HG03039 (cell line): ENCODE results near the gene TDRD9.
A peak's percentile ranks its signal among the peaks of the same experiment; 100 is the strongest.
"Not testable (repeated sequence)": the region's sequence is repeated elsewhere in the genome, so short reads cannot be mapped to it uniquely, and the experiment has no call there.

Experiments used
- ATAC-seq: cut with Tn5 transposase; IDR thresholded peaks from one replicate; pipeline ENCODE4 v1.9.1; 2021; ENCODE audit warnings: mild to moderate bottlenecking, moderate library complexity; ENCODE audit not compliant: unreplicated experiment

TDRD9 gene

GRCh38 chr14:103920981-103921854 is 7.0 kb upstream of the TDRD9 start:
- ATAC-seq: peak; percentile 97

GRCh38 chr14:103921855-103922200 is 6.4 kb upstream of the TDRD9 start:
- not testable (repeated sequence) for ATAC-seq

GRCh38 chr14:103923863-103924262 is 4.4 kb upstream of the TDRD9 start:
- ATAC-seq: no peak

GRCh38 chr14:103925316-103925715 is 2.9 kb upstream of the TDRD9 start:
- ATAC-seq: no peak

- ATAC-seq: no peak
Measured at GRCh38 chr14:103927566-103927965, 690 bp upstream of the TDRD9 start.

GRCh38 chr14:103930051-103930604 is 1.9 kb downstream of the TDRD9 start:
- no peak for ATAC-seq

GRCh38 chr14:103931422-103931821 is 3.2 kb downstream of the TDRD9 start:
- no peak for ATAC-seq

- ATAC-seq: no peak
Measured at GRCh38 chr14:103932791-103933490, 4.7 kb downstream of the TDRD9 start.

- no peak for ATAC-seq
Measured at GRCh38 chr14:103935102-103935501, 6.8 kb downstream of the TDRD9 start.

- no peak for ATAC-seq
Measured at GRCh38 chr14:103941462-103941861, 13.2 kb downstream of the TDRD9 start.

- ATAC-seq: no peak
Measured at GRCh38 chr14:103941973-103942736, 13.9 kb downstream of the TDRD9 start, which contains the start of gene RD3L. TSS of gene RD3L (minus strand) at chr14:103942529. CDS start at chr14:103941695, 834 bp downstream.

GRCh38 chr14:103943673-103944072 is 15.4 kb downstream of the TDRD9 start:
- no peak for ATAC-seq

GRCh38 chr14:103946975-103947374 is 18.7 kb downstream of the TDRD9 start:
- ATAC-seq: no peak

GRCh38 chr14:103948442-103948841 is 20.2 kb downstream of the TDRD9 start:
- no peak for ATAC-seq

GRCh38 chr14:103949131-103949790 is 21.0 kb downstream of the TDRD9 start:
- ATAC-seq: no peak

- no peak for ATAC-seq
Measured at GRCh38 chr14:103960457-103961055, 32.3 kb downstream of the TDRD9 start.

- no peak for ATAC-seq
Measured at GRCh38 chr14:103961928-103962578, 33.8 kb downstream of the TDRD9 start.

- no peak for ATAC-seq
Measured at GRCh38 chr14:103966631-103967030, 38.4 kb downstream of the TDRD9 start.

GRCh38 chr14:103969961-103970360 is 41.7 kb downstream of the TDRD9 start:
- ATAC-seq: no peak

- no peak for ATAC-seq
Measured at GRCh38 chr14:103973354-103973753, 45.1 kb downstream of the TDRD9 start.
